Measurements from ENCODE around the gene NOVA2.
A peak's percentile ranks its signal among the peaks of the same experiment; 100 is the strongest.

The NOVA2 gene

DNA sequence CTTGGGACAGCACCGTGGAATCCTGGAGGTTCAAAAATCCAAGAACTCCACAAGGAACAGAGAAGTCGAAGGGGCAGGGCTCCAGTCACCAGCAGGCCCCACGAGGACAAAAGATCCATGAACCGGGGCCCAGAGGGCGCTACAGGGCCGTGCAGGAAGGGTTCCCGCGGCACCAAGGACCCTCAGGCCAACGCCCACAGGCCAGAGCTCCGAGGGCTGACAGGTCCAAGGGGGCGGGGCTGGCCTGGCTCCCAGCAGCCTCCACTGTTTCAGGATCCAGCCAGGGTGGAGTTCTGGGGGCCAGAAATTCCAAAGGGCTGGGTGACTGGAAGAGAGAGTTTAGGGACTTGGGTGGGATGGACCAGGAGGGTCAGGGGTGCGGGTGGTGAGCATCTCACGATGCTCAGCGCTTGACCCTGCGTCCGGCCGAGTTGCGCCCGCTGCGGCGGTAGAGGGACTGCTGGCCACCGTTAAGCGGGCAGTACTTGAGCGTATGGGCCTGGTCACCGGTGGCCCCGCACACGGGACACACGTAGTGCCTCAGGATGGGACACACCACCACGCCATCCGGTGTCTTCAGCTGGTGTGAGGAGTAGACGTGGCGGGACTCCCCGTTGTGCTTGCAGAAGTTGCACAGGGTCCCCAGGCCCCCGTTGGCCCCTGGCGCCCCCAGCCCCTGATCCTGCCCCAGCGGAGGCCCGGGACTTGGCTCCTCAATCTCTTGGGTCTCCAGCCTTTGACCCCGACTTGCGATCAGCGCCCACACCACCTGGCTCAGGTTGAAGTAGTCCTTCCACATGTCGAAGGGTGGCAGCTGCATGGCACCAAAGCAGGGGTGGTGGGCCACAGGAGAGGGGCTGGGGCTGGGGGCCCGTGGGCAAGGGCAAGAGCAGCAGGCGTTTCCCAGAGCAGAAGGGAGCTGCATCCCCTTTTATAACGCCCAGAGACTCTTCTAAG, 59.5 kb downstream of the NOVA2 start, which contains the start of gene NANOS2:
Gene NANOS2 (minus strand): TSS at position 905 of the 957 bp plus-strand sequence. CDS start 85 bp downstream, at position 820.
- Histone ChIP-seq H3K4me3 (no peak within 1 kb of the TSS), H3K36me3 (replicated peaks) (no peaks in the 10 kb centered on the region), H3K27me3 (ENCODE audit: low read depth) (peaks cover 13% of the 10 kb centered on the region), H3K9me3 (no peaks in the 10 kb centered on the region), H3K4me1 (no peaks in the 10 kb centered on the region)
- peak in 1 of 2 experiments; percentile 64 for DNase-seq (ENCODE audit: low spot score in 2 of 2)
- in situ Hi-C loops (cut with MboI; ENCODE audit: low sequenced_read_pairs) = no loop called here

GRCh38 chr19:45911291-45911690, 62.4 kb downstream of the NOVA2 start:
- Histone ChIP-seq H3K9me3 (no peaks in the 10 kb centered on the region), H3K4me3 (no peak overlapping the region), H3K4me1 (no peaks in the 10 kb centered on the region), H3K27me3 (ENCODE audit: low read depth) (no peaks in the 10 kb centered on the region; the same call in 1 of the 2 replicates), H3K36me3 (replicated peaks) (no peaks in the 10 kb centered on the region)
- no peak for DNase-seq (ENCODE audit: low spot score in 2 of 2)
- in situ Hi-C loops (cut with MboI; ENCODE audit: low sequenced_read_pairs) = no loop called here

DNA sequence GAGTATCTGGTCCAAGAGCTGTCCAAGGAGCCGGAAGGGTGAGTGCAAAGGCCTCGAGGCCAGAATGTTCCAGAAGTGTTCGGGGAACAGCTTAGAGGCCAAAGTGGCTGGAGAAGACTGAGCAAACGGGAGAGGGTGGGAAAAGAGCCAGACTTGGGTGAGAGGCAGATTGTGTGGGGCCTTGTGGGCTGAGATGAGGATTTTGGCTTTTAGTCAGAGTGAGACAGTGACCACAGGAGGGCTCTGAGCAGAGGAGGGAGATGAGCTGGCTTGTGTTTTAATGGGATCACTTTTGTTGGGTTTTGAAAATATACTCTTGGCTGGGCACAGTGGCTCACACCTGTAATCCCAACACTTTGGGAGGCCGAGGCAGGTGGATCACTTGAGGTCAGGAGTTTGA, 64.7 kb downstream of the NOVA2 start:
- in situ Hi-C loops (cut with MboI; ENCODE audit: low sequenced_read_pairs) = no loop called here
- Histone ChIP-seq H3K27me3 (ENCODE audit: low read depth) (no peaks in the 10 kb centered on the region; the same call in 1 of the 2 replicates), H3K9me3 (no peaks in the 10 kb centered on the region), H3K4me3 (no peak overlapping the region), H3K36me3 (replicated peaks) (no peaks in the 10 kb centered on the region), H3K4me1 (no peaks in the 10 kb centered on the region)
- no peak for DNase-seq (ENCODE audit: low spot score in 2 of 2)

DNA sequence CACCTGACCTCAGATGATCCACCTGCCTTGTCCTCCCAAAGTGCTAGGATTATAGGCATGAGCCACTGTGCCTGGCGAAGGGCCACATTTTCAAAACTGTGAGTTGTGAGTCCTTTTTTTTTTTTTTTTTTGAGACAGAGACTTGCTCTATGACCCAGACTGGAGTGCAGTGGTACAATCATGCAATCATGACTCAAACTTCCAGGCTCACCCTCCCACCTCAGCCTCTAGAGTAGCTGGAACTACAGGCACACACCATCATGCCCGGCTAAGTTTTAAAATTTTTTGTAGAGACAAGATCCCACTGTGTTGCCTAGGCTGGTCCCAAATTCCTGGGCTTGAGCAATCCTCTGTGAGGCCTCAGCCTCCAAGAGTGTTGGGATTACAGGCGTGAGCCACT, 67.4 kb downstream of the NOVA2 start:
- peaks cover 6% of the 10 kb centered on the region for H3K4me1 ChIP-seq
- H3K4me3 ChIP-seq = no peak overlapping the region
- no peaks in the 10 kb centered on the region for H3K36me3 ChIP-seq (replicated peaks)
- H3K9me3 ChIP-seq = no peaks in the 10 kb centered on the region
- in situ Hi-C loops (cut with MboI; ENCODE audit: low sequenced_read_pairs) = no loop called here
- no peaks in the 10 kb centered on the region; the same call in 1 of the 2 replicates for H3K27me3 ChIP-seq (ENCODE audit: low read depth)
- DNase-seq (ENCODE audit: low spot score in 2 of 2) = no peak

DNA sequence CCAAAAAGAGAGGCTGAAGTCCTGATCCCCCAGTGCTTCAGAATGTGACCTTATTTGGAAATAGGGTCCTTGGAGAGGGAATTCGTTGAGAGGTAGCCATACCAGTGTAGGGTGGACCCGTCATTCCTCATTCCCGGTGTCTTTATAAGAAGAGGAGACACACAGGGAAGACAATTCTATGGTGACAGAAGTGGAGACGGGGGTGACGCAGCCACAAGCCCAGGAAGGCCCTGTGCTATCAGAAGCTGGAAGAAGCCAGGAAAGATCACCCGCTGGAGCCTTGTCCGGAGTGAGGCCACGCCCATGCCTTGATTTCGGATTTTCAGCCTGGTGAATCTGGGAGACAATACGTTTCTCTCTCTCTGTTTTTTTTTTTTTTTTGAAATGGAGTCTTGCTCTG, 68.7 kb downstream of the NOVA2 start:
- in situ Hi-C loops (cut with MboI; ENCODE audit: low sequenced_read_pairs) = no loop called here
- Histone ChIP-seq H3K4me1 (peaks cover 6% of the 10 kb centered on the region), H3K4me3 (no peak overlapping the region), H3K36me3 (replicated peaks) (peaks cover under 1% of the 10 kb centered on the region; the same call in 1 of the 2 replicates), H3K9me3 (no peaks in the 10 kb centered on the region), H3K27me3 (ENCODE audit: low read depth) (no peaks in the 10 kb centered on the region)
- DNase-seq (ENCODE audit: low spot score in 2 of 2) = no peak

- Histone ChIP-seq H3K4me3 (peak overlapping the region; percentile 53), H3K27me3 (ENCODE audit: low read depth) (no peaks in the 10 kb centered on the region), H3K36me3 (replicated peaks) (peaks cover 16% of the 10 kb centered on the region), H3K9me3 (no peaks in the 10 kb centered on the region), H3K4me1 (peaks cover 6% of the 10 kb centered on the region)
- in situ Hi-C loops (cut with MboI; ENCODE audit: low sequenced_read_pairs) = no loop called here
- DNase-seq (ENCODE audit: low spot score in 2 of 2) = peak; percentile 94 to 98
These were observed 70.7 kb downstream of the NOVA2 start for GRCh38 chr19:45902651-45903625.

GRCh38 chr19:45901912-45902650, 71.6 kb downstream of the NOVA2 start, which contains the start of gene MYPOP:
Gene MYPOP, minus strand, starts transcription at chr19:45902613. Its CDS starts 840 bp downstream, at chr19:45901773.
- Histone ChIP-seq H3K4me3 (peak within 1 kb of the TSS; percentile 53), H3K9me3 (no peaks in the 10 kb centered on the region), H3K36me3 (replicated peaks) (peaks cover 16% of the 10 kb centered on the region), H3K4me1 (peaks cover 6% of the 10 kb centered on the region), H3K27me3 (ENCODE audit: low read depth) (no peaks in the 10 kb centered on the region)
- peak in 1 of 2 experiments; percentile 35 for DNase-seq (ENCODE audit: low spot score in 2 of 2)
- in situ Hi-C loops (cut with MboI; ENCODE audit: low sequenced_read_pairs) = no loop called here

- H3K4me1 ChIP-seq = peaks cover 6% of the 10 kb centered on the region
- DNase-seq (ENCODE audit: low spot score in 2 of 2) = peak in 1 of 2 experiments; percentile 43
- in situ Hi-C loops (cut with MboI; ENCODE audit: low sequenced_read_pairs) = no loop called here
- no peaks in the 10 kb centered on the region for H3K27me3 ChIP-seq (ENCODE audit: low read depth)
- peak overlapping the region; percentile 53 for H3K4me3 ChIP-seq
- peaks cover 16% of the 10 kb centered on the region for H3K36me3 ChIP-seq (replicated peaks)
- H3K9me3 ChIP-seq = no peaks in the 10 kb centered on the region
These were observed 72.2 kb downstream of the NOVA2 start for GRCh38 chr19:45901432-45901911.

GRCh38 chr19:45900738-45901431, 72.8 kb downstream of the NOVA2 start:
- Histone ChIP-seq H3K27me3 (ENCODE audit: low read depth) (no peaks in the 10 kb centered on the region), H3K4me1 (peaks cover 6% of the 10 kb centered on the region), H3K4me3 (peak overlapping the region; percentile 53), H3K9me3 (no peaks in the 10 kb centered on the region), H3K36me3 (replicated peaks) (peaks cover 16% of the 10 kb centered on the region)
- in situ Hi-C loops (cut with MboI; ENCODE audit: low sequenced_read_pairs) = no loop called here
- no peak for DNase-seq (ENCODE audit: low spot score in 2 of 2)

DNA sequence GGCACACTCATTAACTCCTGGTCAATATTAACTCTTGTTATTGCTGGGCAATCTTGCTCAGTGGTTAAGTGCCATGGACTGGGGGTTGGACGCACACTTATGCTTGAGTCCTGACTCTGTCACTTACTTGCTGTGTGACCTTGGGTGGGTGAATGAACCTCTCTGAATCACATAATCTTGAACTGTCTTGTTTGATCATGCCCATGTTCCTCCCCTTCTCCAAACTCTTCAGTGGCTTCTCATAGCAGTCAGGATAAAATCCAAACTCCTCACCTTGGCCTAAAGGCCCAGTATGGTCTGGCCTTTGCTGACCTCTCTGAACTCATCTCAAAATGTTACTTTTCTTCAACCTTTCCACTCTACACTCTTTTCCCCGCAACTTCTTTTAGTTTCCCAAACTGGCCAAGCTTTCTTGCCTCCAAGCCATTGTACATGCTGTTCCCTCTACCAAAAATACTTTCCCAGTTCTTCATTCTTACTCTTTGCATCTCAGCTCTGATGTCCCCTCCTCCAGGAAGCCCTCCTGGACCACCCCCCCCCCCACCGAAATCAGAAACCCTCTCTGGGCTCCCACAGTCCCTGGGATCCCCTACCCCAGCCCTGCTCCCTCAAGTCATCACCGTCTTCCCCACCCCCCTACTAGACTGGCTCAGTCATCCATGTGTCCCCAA, 73.6 kb downstream of the NOVA2 start:
- no peaks in the 10 kb centered on the region for H3K27me3 ChIP-seq (ENCODE audit: low read depth)
- H3K36me3 ChIP-seq (replicated peaks) = peaks cover 16% of the 10 kb centered on the region
- DNase-seq (ENCODE audit: low spot score in 2 of 2) = no peak
- no peaks in the 10 kb centered on the region for H3K9me3 ChIP-seq
- in situ Hi-C loops (cut with MboI; ENCODE audit: low sequenced_read_pairs) = no loop called here
- H3K4me1 ChIP-seq = peaks cover 6% of the 10 kb centered on the region
- no peak overlapping the region for H3K4me3 ChIP-seq

DNA sequence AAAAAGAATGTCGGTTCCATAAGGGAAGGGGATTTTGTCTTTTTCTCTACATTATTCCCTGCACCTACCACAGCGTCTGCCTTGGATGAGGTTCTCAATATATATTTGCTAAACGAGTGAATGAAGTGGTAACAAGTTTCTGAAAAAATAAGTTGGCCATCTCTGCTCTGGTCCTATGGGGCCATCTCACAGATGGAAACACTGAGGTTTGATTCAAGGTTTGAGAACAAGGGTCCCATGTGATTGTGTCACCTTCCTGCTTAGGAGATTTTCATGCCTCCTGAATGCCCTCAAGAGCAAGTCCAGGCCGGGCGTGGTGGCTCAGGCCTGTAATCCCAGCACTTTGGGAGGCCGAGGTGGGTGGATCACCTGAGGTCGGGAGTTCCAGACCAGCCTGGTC, 74.4 kb downstream of the NOVA2 start:
- in situ Hi-C loops (cut with MboI; ENCODE audit: low sequenced_read_pairs) = no loop called here
- Histone ChIP-seq H3K4me3 (no peak overlapping the region), H3K4me1 (peaks cover 6% of the 10 kb centered on the region), H3K27me3 (ENCODE audit: low read depth) (no peaks in the 10 kb centered on the region), H3K9me3 (no peaks in the 10 kb centered on the region), H3K36me3 (replicated peaks) (peaks cover 16% of the 10 kb centered on the region)
- DNase-seq (ENCODE audit: low spot score in 2 of 2) = no peak

- Histone ChIP-seq H3K4me3 (no peak overlapping the region), H3K36me3 (replicated peaks) (peaks cover 16% of the 10 kb centered on the region), H3K9me3 (no peaks in the 10 kb centered on the region), H3K4me1 (no peaks in the 10 kb centered on the region; the same call in 1 of the 2 replicates), H3K27me3 (ENCODE audit: low read depth) (no peaks in the 10 kb centered on the region)
- in situ Hi-C loops (cut with MboI; ENCODE audit: low sequenced_read_pairs) = no loop called here
- no peak for DNase-seq (ENCODE audit: low spot score in 2 of 2)
These were observed 76.3 kb downstream of the NOVA2 start for GRCh38 chr19:45897261-45897812.
